PC-3 (cell line): ENCODE measurements around the gene COL6A2. TPM values are rescaled to one million over a fixed set of nuclear protein-coding genes. Genes with fewer than 3 reads are reported as not detected.

Experiments used
- ATAC-seq: fragments of 200-7000 bp; cut with Tn5 transposase; 2 replicates; pipeline ENCODE4 v1.9.1; 2020; ENCODE audit warnings: mild to moderate bottlenecking, moderate library complexity
- BruUV-seq: library from RNA; stranded (reverse); fragments of 400-500 nt; replicated peaks from 2 replicates; lab custom pipeline; 2021; lab: Mats Ljungman, UMichigan
- CTCF ChIA-PET: fragments of 300-600 bp; sonication (Branson Sonifier 250); formaldehyde crosslinking; loops from one replicate; lab custom pipeline; 2022; ENCODE audit warnings: antibody characterized with exemption; lab: Charles Lee
- POLR2A ChIA-PET: fragments of 300-600 bp; sonication (Branson Sonifier 250); formaldehyde crosslinking; loops from one replicate; lab custom pipeline; 2022; ENCODE audit warnings: antibody characterized with exemption; ENCODE audit not compliant: unreplicated experiment; lab: Charles Lee
- DNase-seq: peaks from one replicate; pipeline ENCODE4 v3.0.0-alpha.2; 2015
- H2AFZ ChIP-seq: fragments of 300-600 bp; sonication (generic); 2 replicates; pipeline ENCODE4 v1.6.0; 2016; ENCODE audit warnings: antibody characterized with exemption, low read length
- H3F3A ChIP-seq: fragments of 300-600 bp; sonication (generic); one replicate; pipeline ENCODE4 v1.6.0; 2017; ENCODE audit warnings: antibody characterized with exemption, low read length, control low read depth, mild to moderate bottlenecking; ENCODE audit not compliant: unreplicated experiment
- H3K27ac ChIP-seq: fragments of 300-600 bp; sonication (generic); 2 replicates; pipeline ENCODE4 v1.5.1; 2016; ENCODE audit warnings: mild to moderate bottlenecking, low read length
- H3K27me3 ChIP-seq: fragments of 300-600 bp; sonication (generic); 2 replicates; pipeline ENCODE4 v1.6.1; 2016; ENCODE audit warnings: low read length, mixed read lengths
- H3K36me3 ChIP-seq: fragments of 300-600 bp; sonication (generic); 2 replicates; pipeline ENCODE4 v1.6.1; 2016; ENCODE audit warnings: low read depth, mixed run types, low read length, mixed read lengths
- H3K4me1 ChIP-seq: fragments of 300-600 bp; sonication (generic); 2 replicates; pipeline ENCODE4 v1.5.1; 2016; ENCODE audit warnings: low read length; ENCODE audit not compliant: insufficient read depth
- H3K4me2 ChIP-seq: fragments of 300-600 bp; sonication (generic); 2 replicates; pipeline ENCODE4 v1.6.0; 2016; ENCODE audit warnings: low read length
- H3K4me3 ChIP-seq: fragments of 300-600 bp; sonication (generic); 2 replicates; pipeline ENCODE4 v1.5.1; 2016; ENCODE audit warnings: mild to moderate bottlenecking, low read length, mixed read lengths
- H3K79me2 ChIP-seq: fragments of 300-600 bp; sonication (generic); 2 replicates; pipeline ENCODE4 v1.6.1; 2017; ENCODE audit warnings: low read length, mixed read lengths
- H3K9ac ChIP-seq: fragments of 300-600 bp; sonication (generic); 2 replicates; pipeline ENCODE4 v1.6.0; 2016; ENCODE audit warnings: mild to moderate bottlenecking, low read length
- H3K9me2 ChIP-seq: fragments of 300-600 bp; sonication (generic); replicated peaks from 2 replicates; pipeline ENCODE4 v1.6.1; 2016; ENCODE audit warnings: mixed run types, low read length, mixed read lengths
- H3K9me3 ChIP-seq: fragments of 300-600 bp; sonication (generic); 2 replicates; pipeline ENCODE4 v1.6.1; 2016; ENCODE audit warnings: low read length, mixed read lengths
- H4K20me1 ChIP-seq: fragments of 300-600 bp; sonication (generic); 2 replicates; pipeline ENCODE4 v1.6.1; 2016; ENCODE audit warnings: low read length, mixed read lengths
- EZH2 ChIP-seq: fragments of 300-600 bp; sonication (generic); IDR thresholded peaks from one replicate; pipeline ENCODE4 v1.6.1; 2017; ENCODE audit warnings: antibody characterized with exemption, mild to moderate bottlenecking, low read length; ENCODE audit not compliant: unreplicated experiment
- EZH2phosphoT487 ChIP-seq: fragments of 300-600 bp; sonication (generic); IDR thresholded peaks from 2 replicates; pipeline ENCODE4 v1.6.1; 2018; ENCODE audit warnings: mild to moderate bottlenecking, antibody characterized with exemption, low read length, borderline replicate concordance
- intact Hi-C: fragments of 100-400 bp; cut with micrococcal nuclease; formaldehyde crosslinking; loops from 2 replicates; pipeline ENCODE4 v1.9.0; 2023
- total RNA-seq: library from RNA; depleted of rRNA; stranded (reverse); fragments of >200 nt; gene quantifications from 2 replicates; pipeline ENCODE4 v1.2.3, GENCODE V29; 2014
- TF ChIP-seq, protein P1 (sequence below): fragments of 300-600 bp; sonication (generic); conservative IDR thresholded peaks from 2 replicates; pipeline ENCODE4 v1.5.1; 2017; ENCODE audit warnings: antibody characterized with exemption, low read depth, mild to moderate bottlenecking, low read length

COL6A2 gene
- total RNA-seq, 1 experiment from 2014 or later: 521 TPM

DNA sequence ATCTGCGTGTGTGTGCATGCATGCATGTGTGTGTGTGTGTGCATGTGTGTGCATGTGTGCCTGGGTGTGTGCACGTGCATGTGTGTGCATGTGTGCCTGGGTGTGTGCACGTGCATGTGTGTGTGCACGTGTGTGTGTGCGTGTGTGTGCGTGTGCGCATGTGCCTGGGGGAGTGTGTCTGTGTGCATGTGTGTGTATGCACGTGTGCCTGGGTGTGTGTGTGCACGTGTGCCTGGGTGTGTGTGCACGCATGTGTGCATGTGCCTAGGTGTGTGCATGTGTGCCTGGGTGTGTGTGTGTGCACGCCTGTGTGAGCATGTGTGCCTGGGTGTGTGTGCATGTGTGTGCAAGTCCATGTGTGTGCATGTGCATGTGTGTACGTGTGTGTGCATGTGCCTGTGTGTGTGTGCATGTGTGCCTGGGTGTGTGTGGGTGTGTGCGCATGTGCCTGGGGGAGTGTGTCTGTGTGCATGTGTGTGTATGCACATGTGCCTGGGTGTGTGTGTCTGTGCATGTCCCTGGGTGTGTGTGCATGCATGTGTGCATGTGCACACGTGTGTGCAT lies 29.3 kb upstream of the COL6A2 start:
- BruUV-seq: no TSS peak
- H3K27ac ChIP-seq: no peak overlapping the region
- H3F3A ChIP-seq: no peaks in the 10 kb centered on the region
- H3K9me3 ChIP-seq: no peaks in the 10 kb centered on the region
- DNase-seq (no peak), ATAC-seq (no peak)
- H3K79me2 ChIP-seq: no peaks in the 10 kb centered on the region
- intact Hi-C loops: no loop called here
- TF ChIP-seq, protein P1, sequence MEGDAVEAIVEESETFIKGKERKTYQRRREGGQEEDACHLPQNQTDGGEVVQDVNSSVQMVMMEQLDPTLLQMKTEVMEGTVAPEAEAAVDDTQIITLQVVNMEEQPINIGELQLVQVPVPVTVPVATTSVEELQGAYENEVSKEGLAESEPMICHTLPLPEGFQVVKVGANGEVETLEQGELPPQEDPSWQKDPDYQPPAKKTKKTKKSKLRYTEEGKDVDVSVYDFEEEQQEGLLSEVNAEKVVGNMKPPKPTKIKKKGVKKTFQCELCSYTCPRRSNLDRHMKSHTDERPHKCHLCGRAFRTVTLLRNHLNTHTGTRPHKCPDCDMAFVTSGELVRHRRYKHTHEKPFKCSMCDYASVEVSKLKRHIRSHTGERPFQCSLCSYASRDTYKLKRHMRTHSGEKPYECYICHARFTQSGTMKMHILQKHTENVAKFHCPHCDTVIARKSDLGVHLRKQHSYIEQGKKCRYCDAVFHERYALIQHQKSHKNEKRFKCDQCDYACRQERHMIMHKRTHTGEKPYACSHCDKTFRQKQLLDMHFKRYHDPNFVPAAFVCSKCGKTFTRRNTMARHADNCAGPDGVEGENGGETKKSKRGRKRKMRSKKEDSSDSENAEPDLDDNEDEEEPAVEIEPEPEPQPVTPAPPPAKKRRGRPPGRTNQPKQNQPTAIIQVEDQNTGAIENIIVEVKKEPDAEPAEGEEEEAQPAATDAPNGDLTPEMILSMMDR: no peak
- TF ChIP-seq EZH2 (no peak), EZH2phosphoT487 (no peak)
- H3K4me3 ChIP-seq: no peak overlapping the region
- ChIA-PET POLR2A (no interaction called here), CTCF (no interaction called here)
- H3K27me3 ChIP-seq: no peaks in the 10 kb centered on the region
- H4K20me1 ChIP-seq: no peaks in the 10 kb centered on the region
- no peak overlapping the region for H2AFZ ChIP-seq
- no peak overlapping the region for H3K9ac ChIP-seq
- no peak overlapping the region for H3K4me2 ChIP-seq
- no peaks in the 10 kb centered on the region for H3K9me2 ChIP-seq
- H3K4me1 ChIP-seq: peaks cover 13% of the 10 kb centered on the region
- no peaks in the 10 kb centered on the region for H3K36me3 ChIP-seq

DNA sequence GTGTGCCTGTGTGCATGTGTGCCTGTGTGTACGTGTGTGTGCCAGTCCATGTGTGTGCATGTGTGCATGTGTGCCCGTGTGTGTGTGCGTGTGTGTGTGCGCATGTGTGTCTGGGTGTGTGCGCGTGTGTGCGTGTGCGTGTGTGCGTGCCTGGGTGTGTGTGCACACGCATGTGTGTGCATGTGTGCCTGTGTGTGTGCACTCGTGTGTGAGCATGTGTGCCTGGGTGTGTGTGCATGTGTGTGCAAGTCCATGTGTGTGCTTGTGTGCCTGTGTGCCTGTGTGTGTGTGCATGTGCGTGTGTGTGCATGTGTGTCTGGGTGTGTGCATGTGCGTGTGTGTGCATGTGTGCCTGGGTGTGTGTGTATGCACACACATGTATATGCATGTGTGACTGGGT lies 28.7 kb upstream of the COL6A2 start:
- Histone ChIP-seq H3K79me2 (no peaks in the 10 kb centered on the region), H3K9ac (no peak overlapping the region), H3K27ac (no peak overlapping the region), H3K27me3 (no peaks in the 10 kb centered on the region), H2AFZ (no peak overlapping the region), H3K9me3 (no peaks in the 10 kb centered on the region), H3K9me2 (no peaks in the 10 kb centered on the region), H3K4me2 (no peak overlapping the region), H3K4me1 (peaks cover 13% of the 10 kb centered on the region), H3K4me3 (no peak overlapping the region), H3F3A (no peaks in the 10 kb centered on the region), H4K20me1 (no peaks in the 10 kb centered on the region), H3K36me3 (no peaks in the 10 kb centered on the region)
- TF ChIP-seq, protein P1: no peak
- TF ChIP-seq EZH2phosphoT487 (no peak), EZH2 (no peak)
- ChIA-PET POLR2A (no interaction called here), CTCF (no interaction called here)
- BruUV-seq: no TSS peak
- no peak for DNase-seq
- ATAC-seq: no peak
- intact Hi-C loops: no loop called here

DNA sequence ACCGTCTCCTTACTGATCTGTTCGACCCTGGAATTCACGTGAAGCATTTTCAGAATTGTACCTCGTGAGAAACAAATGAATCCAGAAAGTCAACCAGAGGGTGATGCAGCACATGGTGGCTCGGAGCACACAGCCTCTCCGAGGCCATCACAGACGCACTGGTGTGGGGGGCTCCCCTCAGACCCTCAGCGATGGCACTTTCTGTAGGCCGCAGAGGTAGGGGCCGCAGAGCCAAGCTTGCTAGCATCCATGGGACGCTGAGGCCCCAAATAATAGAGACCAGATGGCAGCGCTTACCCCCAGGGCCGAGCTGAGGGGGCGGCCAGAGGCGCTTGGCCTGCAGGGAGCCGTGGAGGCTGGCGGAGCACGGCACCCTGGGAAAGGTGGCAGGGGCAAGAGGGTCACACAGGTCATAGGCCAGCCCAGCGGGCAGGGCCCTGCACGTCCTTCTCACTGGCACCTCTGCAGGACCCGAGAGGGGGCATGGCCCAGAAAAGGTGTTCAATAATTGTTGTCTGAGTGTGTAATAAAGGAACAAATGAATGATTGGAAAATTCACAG lies 28.1 kb upstream of the COL6A2 start:
- ATAC-seq (no peak), DNase-seq (no peak)
- CTCF ChIA-PET: no interaction called here
- Histone ChIP-seq H3K4me3 (no peak overlapping the region), H3K4me2 (no peak overlapping the region), H3K9ac (no peak overlapping the region), H2AFZ (no peak overlapping the region), H4K20me1 (no peaks in the 10 kb centered on the region), H3K36me3 (no peaks in the 10 kb centered on the region), H3K27me3 (no peaks in the 10 kb centered on the region), H3K79me2 (no peaks in the 10 kb centered on the region), H3K9me2 (no peaks in the 10 kb centered on the region), H3K9me3 (no peaks in the 10 kb centered on the region), H3K27ac (no peak overlapping the region), H3F3A (no peaks in the 10 kb centered on the region), H3K4me1 (peaks cover 13% of the 10 kb centered on the region)
- BruUV-seq: no TSS peak
- intact Hi-C loops: no loop called here
- no peak for TF ChIP-seq EZH2phosphoT487
- TF ChIP-seq EZH2: no peak
- TF ChIP-seq, protein P1: no peak
- POLR2A ChIA-PET: no interaction called here
